HG03060 (cell line): ENCODE measurements around the gene SPECC1L.

ENCODE experiments used
- ATAC-seq: cut with Tn5 transposase; IDR thresholded peaks from one replicate; pipeline ENCODE4 v1.9.1; 2021; ENCODE audit warnings: low read depth, moderate number of reproducible peaks; ENCODE audit not compliant: unreplicated experiment

The SPECC1L gene

DNA sequence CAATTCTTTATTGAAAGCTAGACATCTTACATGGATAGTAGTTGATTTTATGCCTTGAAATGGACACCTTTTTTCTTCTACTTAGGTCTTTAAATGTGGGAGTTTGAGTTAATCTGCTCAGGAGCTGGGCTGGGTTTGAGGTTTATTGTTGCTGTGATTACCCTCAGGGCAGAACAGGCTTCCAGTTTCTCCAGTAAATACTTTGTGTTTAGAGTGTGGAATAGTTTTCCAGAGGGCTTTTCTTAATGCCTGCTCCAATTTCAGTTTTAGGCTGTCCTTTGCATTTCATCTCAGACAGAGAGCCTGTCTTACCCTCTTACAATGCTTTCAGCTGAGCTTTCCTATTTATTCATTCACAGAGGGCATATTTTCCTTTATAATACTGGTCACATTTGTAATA is 86.9 kb downstream of the SPECC1L start:
- no peak for ATAC-seq

DNA sequence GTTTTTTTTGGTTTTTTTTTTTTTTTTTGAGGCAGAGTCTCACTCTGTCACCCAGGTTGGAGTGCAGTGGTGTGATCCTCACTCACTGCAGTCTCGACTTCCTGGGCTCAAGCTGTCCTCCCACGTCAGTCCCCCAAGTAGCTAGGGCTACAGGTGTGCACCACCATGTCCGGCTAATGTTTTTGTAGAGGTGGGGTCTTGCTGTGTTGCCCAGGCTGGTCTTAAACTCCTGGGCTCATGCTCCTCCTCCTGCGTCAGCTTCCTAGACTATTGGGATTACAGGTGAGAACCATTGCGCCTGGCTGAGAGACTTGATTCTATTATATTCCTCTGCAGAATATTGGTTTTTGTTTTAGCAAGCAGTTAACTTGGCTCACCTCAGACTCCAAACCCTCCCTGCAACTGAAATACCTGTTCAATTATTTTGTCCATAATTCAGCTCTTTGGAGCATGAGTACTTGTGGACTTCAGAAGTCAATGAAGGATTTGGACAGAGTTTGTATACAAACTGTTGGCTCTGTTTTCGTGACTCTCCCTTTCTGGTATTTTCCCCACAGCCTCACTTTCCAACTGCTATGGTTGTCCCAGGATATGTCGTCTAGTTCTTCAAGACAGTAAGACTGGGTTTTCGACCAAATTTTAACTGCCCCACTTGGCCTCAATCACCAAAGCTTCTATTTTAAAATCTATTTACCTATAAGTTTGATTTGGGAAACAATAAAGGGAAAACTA is 87.6 kb downstream of the SPECC1L start:
- no peak for ATAC-seq

DNA sequence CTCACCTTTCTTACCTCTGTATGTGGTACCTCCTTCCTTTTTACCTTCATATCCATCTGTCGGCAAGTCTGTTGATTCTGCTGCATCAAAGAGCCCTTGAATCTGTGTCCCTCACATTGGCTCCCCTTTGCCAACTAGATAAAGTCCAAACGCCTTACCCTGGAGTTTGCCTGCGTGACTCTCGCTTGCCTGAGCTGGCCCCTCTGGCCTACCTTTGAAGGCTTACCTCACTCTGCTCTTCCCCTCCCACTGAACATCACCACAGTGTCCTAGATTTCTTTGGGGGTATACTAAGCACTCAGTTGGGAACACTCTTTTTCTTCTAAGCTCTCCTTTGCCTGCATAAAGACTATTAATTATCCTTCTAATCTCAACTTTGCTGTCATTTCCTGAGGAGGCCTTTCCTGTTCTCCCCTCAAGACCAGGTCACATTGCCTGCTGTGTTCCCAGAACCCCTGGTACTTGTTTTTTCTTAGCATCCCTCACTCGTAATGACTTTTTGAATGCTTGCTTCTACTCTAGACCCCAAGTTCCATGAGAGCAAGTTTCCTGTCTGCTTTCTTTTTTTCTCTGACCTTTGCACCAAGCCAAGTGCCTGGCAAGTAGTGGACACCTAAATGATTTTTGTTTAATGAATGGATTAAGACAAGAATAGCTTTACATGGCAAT is 89.0 kb downstream of the SPECC1L start:
- no peak for ATAC-seq

DNA sequence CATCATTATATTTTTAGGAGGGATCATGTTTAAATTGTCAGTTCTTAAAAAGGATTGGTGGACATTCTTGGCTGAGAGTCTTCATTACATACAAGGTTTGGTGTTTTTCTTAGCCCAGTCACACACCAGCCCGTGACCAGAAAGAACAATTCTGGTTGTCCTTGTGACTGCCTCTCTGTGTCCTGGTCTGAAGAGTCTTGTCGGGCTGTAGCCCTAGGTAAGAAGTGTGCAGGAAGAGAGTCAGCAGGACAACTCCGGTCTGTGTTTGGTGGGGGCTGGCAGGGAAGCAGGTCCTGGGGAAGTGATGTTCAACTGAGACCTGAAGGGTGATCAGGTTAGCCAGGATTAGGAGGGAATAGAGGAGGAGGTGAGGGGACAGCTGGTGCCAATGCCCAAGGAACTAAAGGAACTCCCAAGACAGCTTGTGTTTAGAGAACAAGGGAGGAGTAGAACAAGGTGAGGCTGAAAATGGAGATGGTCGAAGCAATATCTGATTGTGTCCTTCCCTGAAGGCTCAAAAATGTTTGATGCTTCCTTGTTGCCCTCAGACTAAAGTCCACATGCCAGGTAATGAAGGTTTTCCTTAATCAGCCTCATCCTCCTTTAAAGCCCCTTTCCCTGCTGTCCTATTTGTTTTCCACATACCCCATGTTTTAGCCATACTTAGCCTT is 91.5 kb downstream of the SPECC1L start:
- no peak for ATAC-seq

- ATAC-seq = no peak
These were observed 92.6 kb downstream of the SPECC1L start for GRCh38 chr22:24363243-24363642.

DNA sequence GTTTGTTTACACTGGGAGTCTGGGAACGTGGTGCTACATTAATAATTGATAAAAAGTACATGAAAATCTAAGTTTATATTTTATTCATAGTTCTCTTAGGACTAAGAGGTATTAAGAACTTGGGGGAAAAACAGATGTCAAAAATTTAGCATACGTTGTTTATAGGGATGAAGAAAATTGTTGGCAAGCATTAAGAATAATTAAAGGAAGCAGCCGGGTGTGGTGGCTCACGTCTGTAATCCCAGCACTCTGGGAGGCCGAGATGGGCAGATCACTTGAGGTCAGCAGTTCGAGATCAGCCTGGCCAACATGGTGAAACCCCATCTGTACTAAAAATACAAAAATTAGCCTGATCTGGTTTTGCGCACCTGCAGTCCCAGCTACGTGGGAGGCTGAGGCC is 96.1 kb downstream of the SPECC1L start:
- ATAC-seq = no peak

DNA sequence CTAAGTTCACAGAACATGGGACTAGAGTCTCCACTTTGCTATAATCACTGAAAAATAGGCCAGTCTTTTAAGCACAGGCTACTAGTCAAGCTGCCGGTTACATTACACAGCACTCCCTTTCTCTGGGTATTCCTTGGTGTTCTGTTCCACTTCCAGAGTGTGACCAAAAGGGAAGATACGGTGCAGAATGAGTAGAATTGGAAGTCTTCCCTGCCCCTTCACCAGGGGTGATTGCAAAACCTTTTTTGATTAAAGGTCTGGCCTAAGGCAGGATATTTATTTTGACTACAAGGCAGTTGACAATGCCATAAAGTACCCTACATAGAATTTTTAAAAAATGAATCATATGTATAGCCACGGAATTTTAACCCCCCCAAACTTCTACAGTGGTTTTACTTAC is 97.2 kb downstream of the SPECC1L start:
- no peak for ATAC-seq

- no peak for ATAC-seq
These were observed 99.8 kb downstream of the SPECC1L start for GRCh38 chr22:24370401-24370800.

GRCh38 chr22:24376002-24376401 is 105.4 kb downstream of the SPECC1L start:
- no peak for ATAC-seq

- no peak for ATAC-seq
These were observed 106.0 kb downstream of the SPECC1L start for GRCh38 chr22:24376586-24376985.

- no peak for ATAC-seq
These were observed 108.9 kb downstream of the SPECC1L start for GRCh38 chr22:24379536-24379935.

DNA sequence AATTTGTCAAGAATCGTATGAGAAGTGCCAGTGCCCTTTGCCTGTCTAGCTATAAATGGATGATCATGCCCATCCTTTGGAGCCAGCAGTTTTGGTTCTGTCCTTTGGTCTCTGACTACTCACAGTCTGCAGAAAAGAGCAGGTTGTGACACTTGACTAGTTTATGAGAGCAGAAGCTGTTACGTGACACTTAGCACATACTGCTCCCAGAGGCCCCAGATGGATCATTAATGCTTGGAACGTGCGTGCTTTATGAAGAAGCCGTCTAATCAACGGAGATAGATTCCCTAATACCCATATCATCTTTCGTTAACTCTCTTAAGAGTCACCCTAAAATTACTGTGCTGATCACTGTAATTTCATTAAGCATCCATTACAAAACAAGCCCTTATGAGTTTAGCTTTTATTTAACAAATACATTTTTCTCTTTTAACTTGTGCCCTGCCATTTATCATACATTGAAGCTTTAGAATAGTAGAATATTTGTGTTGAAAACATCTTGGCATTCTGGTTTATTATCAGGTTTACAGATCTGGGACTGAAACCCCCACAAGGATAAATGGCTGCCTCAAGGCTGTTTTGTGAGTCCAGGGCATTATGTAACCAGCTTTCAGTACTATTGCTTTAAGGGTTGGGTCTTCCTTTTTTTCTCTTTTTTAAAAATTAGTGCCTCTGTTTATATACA is 109.7 kb downstream of the SPECC1L start:
- no peak for ATAC-seq

DNA sequence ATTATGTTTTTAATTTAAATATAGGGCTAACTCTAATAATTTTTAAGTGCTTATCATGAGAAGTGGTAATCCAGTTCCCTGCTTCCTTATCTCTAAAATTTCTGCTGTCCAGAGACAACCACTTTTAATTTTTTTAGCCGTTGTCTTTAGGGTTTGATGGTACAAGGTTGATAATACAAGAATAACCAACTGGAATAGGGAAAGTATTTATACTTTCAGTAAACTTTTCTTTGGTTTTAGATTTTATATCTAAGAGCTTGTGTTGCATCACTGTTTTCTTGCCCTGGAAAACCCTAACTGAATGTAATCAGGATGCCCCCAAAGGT is 110.2 kb downstream of the SPECC1L start:
- ATAC-seq = no peak

- ATAC-seq = no peak
These were observed 112.4 kb downstream of the SPECC1L start for GRCh38 chr22:24383061-24383460.

GRCh38 chr22:24384131-24384530 is 113.5 kb downstream of the SPECC1L start:
- ATAC-seq = no peak

DNA sequence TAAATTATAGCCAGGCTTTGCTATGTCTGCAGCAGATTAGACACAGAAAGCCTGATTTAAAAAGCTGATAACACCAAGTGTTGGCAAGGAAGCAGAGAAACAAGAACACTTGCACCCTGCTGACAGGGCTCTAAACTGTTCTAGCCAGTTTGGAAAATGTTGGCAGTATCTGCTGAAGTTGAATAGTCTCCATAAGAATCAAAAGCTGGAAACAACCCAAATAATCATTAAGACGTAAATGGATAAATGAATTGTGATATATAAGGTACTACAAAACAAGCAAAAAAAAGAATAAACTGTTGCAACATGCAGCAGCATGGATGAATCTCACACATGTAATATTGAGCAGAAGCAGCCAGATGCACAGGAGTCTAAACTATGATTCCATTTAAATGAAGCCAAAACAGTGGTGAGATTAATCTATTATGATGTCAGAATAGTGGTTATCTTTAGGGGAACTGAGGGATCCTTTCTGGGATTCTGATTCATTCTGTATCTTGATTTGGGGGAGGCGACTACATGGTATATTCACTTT is 116.4 kb downstream of the SPECC1L start:
- no peak for ATAC-seq

DNA sequence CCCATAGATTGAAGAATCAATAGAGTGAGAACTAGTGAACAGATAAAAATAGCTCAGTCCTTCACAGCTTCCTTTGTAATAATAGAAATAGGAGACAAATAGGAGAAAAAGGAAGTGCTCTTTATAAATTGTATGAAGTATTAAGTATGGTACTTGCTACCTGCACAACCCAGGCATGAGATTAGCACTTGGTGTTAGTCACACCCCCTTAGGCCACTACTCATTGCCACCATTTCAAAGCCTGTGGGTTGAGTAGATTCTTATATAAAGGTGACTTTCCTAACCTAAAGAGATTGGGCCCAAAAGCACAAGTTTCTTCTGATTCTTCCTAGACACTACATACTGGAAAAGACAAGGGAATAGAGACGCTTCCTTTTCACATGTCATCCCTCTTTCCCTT is 119.0 kb downstream of the SPECC1L start:
- no peak for ATAC-seq

- ATAC-seq = no peak
These were observed 119.5 kb downstream of the SPECC1L start for GRCh38 chr22:24390156-24390555.

GRCh38 chr22:24390576-24390975 is 119.9 kb downstream of the SPECC1L start:
- ATAC-seq = no peak

GRCh38 chr22:24391836-24392217 is 121.2 kb downstream of the SPECC1L start:
- ATAC-seq = no peak
